Epithelial cell of alveolus of lung (primary cell): ENCODE data around the gene OR52E2. TPM values are rescaled to one million over a fixed set of nuclear protein-coding genes. Genes with fewer than 3 reads are reported as not detected.

Experiments
- total RNA-seq: library from RNA; depleted of rRNA; stranded (reverse); fragments of >200 nt; gene quantifications from 2 replicates; pipeline ENCODE4 v1.2.1, GENCODE V29; 2015

The OR52E2 gene
- not detected in 2 replicates for total RNA-seq

DNA sequence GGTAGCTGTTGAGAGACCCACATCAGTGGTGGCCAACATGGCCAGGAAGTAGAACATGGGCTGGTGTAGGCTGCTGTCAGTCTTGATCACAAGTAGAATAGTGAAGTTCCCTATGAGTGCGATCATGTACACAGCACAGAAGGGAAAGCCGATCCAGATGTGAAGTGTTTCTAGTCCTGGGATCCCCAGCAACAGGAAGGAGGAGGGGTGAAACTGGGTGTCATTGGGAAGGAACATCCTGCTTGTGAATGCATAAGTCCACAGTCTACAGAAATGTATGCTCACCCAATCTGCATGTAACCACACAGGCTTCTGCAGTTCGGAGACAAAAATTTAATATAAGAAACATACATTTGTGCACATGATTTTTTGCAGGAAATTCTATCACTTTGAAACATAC, at the start of gene OR52E2:
OR52E2 (minus strand) TSS at position 237 of the 400 bp plus-strand sequence; CDS start at position 237, 0 bp downstream.

DNA sequence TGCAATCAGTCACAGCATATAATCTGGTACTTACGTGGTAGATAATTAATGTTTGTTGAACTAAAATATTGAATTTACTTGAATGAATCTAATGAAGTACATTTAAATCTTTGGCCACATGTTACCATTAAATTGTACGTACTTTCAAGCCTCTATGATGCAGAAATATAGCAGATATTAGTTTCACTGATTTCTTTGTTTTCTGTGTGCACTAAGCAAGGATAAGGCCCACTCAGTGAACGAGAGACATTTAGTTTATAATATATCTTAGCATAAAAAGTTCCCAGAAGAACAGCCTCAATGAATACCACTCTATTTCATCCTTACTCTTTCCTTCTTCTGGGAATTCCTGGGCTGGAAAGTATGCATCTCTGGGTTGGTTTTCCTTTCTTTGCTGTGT, 9.8 kb upstream of the OR52E2 start, which contains the start of gene OR52E1:
OR52E1 (plus strand) TSS at position 301 of the 400 bp plus-strand sequence.

DNA sequence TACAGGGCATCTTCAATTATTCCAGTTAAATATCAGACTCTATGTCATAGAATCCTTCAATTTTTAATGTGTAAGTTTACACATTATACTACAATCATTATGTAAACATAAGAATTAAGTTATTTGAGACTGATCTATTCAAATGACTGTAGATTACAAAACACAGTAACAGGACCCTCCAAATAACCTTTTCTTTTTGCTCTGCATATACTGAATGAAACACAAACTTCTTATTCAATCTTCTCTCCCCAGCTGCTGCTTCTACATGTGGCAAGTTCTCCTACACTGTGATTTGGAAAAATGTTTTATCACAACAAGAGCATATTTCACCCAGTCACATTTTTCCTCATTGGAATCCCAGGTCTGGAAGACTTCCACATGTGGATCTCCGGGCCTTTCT, 13.2 kb downstream of the OR52E2 start, which contains the start of gene OR52J3:
OR52J3 (plus strand) TSS at position 301 of the 400 bp plus-strand sequence; CDS start at position 301, 0 bp downstream.

Other genes starting within 250 kb of the OR52E2 start
- gene OR51F2, start 238.3 kb downstream of the OR52E2 start, total RNA-seq = not detected in 2 replicates
- gene OR51S1, start 210.4 kb downstream of the OR52E2 start, total RNA-seq = not detected in 2 replicates
- gene OR51T1, start 177.7 kb downstream of the OR52E2 start, total RNA-seq = not detected in 2 replicates
- gene OR51A7, start 155.8 kb downstream of the OR52E2 start, total RNA-seq = not detected in 2 replicates
- not detected in 2 replicates for gene OR51G2, start 140.3 kb downstream of the OR52E2 start, total RNA-seq
- not detected in 2 replicates for gene OR51G1, start 135.3 kb downstream of the OR52E2 start, total RNA-seq
- not detected in 2 replicates for gene OR51A4, start 112.0 kb downstream of the OR52E2 start, total RNA-seq
- gene OR51A2, start 103.9 kb downstream of the OR52E2 start, total RNA-seq = not detected in 2 replicates
- not detected in 2 replicates for gene OR51L1, start 64.8 kb downstream of the OR52E2 start, total RNA-seq
- gene OR52J3, start 13.1 kb downstream of the OR52E2 start, total RNA-seq = not detected in 2 replicates
- gene OR52E1, start 9.9 kb upstream of the OR52E2 start, total RNA-seq = not detected in 2 replicates
- not detected in 2 replicates for gene OR52A5, start 78.7 kb upstream of the OR52E2 start, total RNA-seq
- gene OR52A1, start 95.1 kb upstream of the OR52E2 start, total RNA-seq = not detected in 2 replicates
- not detected in 2 replicates for gene OR51V1, start 141.1 kb upstream of the OR52E2 start, total RNA-seq
- not detected in 2 replicates for gene HBB, start 167.4 kb upstream of the OR52E2 start, total RNA-seq
- gene HBD, start 174.9 kb upstream of the OR52E2 start, total RNA-seq = not detected in 2 replicates
- gene HBG1, start 190.2 kb upstream of the OR52E2 start, total RNA-seq = not detected in 2 replicates
- 1.2 TPM in 1 of 2 replicates, not detected in the other for gene HBG2, start 195.2 kb upstream of the OR52E2 start, total RNA-seq
- gene HBE1, start 210.3 kb upstream of the OR52E2 start, total RNA-seq = not detected in 2 replicates
- not detected in 2 replicates for gene OR51B4, start 242.3 kb upstream of the OR52E2 start, total RNA-seq